Rectal smooth muscle tissue (tissue), 1 donor: ENCODE measurements around the gene KIF16B.

ENCODE experiments used
- H3K27ac ChIP-seq: one replicate; pipeline ENCODE4 v1.7.0; 2013; ENCODE audit warnings: low read depth, low read length, inconsistent platforms
- H3K27me3 ChIP-seq: one replicate; pipeline ENCODE4 v1.7.0; 2013; ENCODE audit warnings: low read length; ENCODE audit not compliant: control insufficient read depth, insufficient read depth
- H3K36me3 ChIP-seq: one replicate; pipeline ENCODE4 v1.7.0; 2013; ENCODE audit warnings: low read length; ENCODE audit not compliant: control insufficient read depth, insufficient read depth
- H3K4me1 ChIP-seq: one replicate; pipeline ENCODE4 v1.7.0; 2013; ENCODE audit warnings: low read length; ENCODE audit not compliant: control insufficient read depth, insufficient read depth
- H3K4me3 ChIP-seq: one replicate; pipeline ENCODE4 v1.7.0; 2013; ENCODE audit warnings: low read length
- H3K9ac ChIP-seq: one replicate; pipeline ENCODE4 v1.7.0; 2013; ENCODE audit warnings: low read length

Gene KIF16B

GRCh38 chr20:16476032-16476431 is 97.2 kb downstream of the KIF16B start:
- Histone ChIP-seq H3K4me1 (peaks cover 8% of the 10 kb centered on the region), H3K9ac (no peak overlapping the region), H3K27me3 (no peaks in the 10 kb centered on the region), H3K27ac (no peak overlapping the region), H3K36me3 (no peaks in the 10 kb centered on the region), H3K4me3 (no peak overlapping the region)

- Histone ChIP-seq H3K27me3 (no peaks in the 10 kb centered on the region), H3K36me3 (no peaks in the 10 kb centered on the region), H3K4me3 (no peak overlapping the region), H3K9ac (no peak overlapping the region), H3K4me1 (peaks cover 8% of the 10 kb centered on the region), H3K27ac (no peak overlapping the region)
Observed at GRCh38 chr20:16475225-16475624, 98.0 kb downstream of the KIF16B start.

DNA sequence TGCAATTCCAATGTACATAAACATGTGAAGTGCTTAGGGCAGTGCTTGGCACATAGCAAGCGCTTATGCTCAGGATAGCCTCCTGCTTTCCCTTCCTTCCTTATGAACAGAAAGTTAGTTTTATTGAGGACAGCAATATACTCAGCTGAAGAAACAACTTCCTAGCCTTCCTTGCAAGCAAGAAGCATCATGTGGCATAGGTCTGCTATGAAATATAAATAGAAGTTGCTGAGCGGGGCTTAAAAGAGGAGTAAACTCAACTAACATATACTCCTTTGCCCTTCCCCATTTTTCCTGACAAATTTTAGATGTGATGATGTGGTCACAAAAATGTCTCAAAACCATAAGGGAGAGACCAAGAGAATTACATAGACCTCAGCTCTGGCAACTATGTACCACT is 98.9 kb downstream of the KIF16B start:
- H3K27me3 ChIP-seq, result no peaks in the 10 kb centered on the region
- H3K27ac ChIP-seq, result no peak overlapping the region
- H3K36me3 ChIP-seq, result no peaks in the 10 kb centered on the region
- H3K4me3 ChIP-seq, result no peak overlapping the region
- H3K4me1 ChIP-seq, result peaks cover 8% of the 10 kb centered on the region
- no peak overlapping the region for H3K9ac ChIP-seq

GRCh38 chr20:16472045-16472872 is 101.0 kb downstream of the KIF16B start:
- Histone ChIP-seq H3K36me3 (no peaks in the 10 kb centered on the region), H3K4me1 (peaks cover 8% of the 10 kb centered on the region)

DNA sequence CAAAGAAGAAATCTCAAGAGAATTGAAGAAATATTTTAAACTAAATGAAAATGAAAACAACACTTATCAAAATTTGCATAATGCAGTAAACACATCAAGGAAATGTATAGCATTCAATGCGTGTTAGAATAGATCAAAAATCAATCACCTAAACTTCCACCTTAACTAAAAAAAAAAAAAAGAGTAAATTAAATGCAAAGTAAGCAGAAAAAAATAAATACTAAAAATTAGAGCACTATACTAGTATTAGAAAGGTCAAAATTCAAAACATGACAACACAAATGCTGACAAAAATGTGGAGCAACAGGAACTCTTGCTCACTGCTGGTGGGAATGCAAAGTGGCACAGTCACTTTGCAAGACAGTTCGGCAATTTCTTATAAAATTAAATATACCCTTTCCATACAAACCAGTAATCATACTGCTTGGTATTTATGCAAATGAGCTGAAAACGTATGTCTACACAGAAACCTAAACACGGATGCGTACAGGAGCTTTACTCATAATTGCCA is 103.8 kb downstream of the KIF16B start:
- Histone ChIP-seq H3K36me3 (no peaks in the 10 kb centered on the region), H3K4me3 (no peak overlapping the region), H3K4me1 (no peaks in the 10 kb centered on the region), H3K9ac (no peak overlapping the region), H3K27ac (no peak overlapping the region), H3K27me3 (no peaks in the 10 kb centered on the region)

More at GRCh38 chr20:16472045-16472872, 101.0 kb downstream of the KIF16B start:
- Histone ChIP-seq H3K4me3 (no peak overlapping the region), H3K27ac (no peak overlapping the region), H3K27me3 (no peaks in the 10 kb centered on the region), H3K9ac (no peak overlapping the region)

DNA sequence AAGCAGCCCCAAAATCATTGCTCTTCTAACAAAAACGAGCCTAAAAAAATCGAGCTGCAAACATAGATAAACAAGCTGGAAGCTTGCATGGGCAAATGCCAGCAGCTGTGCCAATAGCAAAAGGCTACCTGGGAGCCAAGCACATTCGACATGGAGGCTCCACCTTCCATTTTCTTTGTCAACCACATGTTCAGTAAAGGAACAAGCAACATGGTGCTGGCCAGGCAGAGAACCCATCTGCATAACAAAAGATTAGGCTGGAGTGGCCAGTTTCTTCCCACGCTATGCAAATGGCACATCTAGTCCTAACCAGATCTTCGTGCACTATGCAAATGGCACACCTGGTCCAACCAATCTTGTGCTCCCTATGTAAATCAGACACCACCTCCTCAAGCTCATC is 110.5 kb downstream of the KIF16B start:
- Histone ChIP-seq H3K27ac (no peak overlapping the region), H3K27me3 (no peaks in the 10 kb centered on the region), H3K9ac (no peak overlapping the region), H3K4me3 (no peak overlapping the region), H3K4me1 (peaks cover 4% of the 10 kb centered on the region), H3K36me3 (no peaks in the 10 kb centered on the region)

DNA sequence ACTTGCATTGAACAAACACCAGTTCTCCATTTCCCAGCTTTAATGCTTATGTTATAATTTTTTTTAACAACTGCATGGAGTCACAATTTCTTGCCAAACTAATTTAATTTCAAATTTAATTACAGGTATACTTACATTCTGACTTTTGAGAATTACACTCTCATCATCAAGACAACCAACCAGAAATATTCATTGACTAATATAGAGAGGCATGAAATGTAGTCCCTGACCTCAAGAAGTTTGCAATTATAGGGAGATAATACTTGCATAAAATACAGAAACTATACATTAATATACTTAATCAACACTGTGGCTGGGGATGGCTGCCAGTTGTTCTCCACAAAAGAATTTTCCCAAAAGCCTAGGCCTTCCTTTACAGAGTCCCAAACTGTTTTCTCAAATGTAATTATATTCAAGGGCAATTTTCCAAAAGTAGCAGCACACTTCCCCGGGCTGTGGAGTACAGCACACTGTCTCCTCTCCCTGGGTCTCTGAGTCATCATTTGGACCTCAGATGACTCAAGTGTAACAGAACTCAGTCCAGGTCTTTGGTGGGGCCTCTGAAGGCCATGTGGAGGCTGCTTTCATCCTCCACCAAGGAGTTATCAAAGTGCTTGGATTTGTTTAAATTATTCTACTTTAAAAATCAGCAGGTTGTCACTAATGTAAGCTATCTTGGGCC is 114.1 kb downstream of the KIF16B start:
- Histone ChIP-seq H3K4me3 (no peak overlapping the region), H3K27ac (peak overlapping the region; percentile 25), H3K36me3 (no peaks in the 10 kb centered on the region), H3K9ac (no peak overlapping the region), H3K27me3 (no peaks in the 10 kb centered on the region), H3K4me1 (peaks cover 4% of the 10 kb centered on the region)

DNA sequence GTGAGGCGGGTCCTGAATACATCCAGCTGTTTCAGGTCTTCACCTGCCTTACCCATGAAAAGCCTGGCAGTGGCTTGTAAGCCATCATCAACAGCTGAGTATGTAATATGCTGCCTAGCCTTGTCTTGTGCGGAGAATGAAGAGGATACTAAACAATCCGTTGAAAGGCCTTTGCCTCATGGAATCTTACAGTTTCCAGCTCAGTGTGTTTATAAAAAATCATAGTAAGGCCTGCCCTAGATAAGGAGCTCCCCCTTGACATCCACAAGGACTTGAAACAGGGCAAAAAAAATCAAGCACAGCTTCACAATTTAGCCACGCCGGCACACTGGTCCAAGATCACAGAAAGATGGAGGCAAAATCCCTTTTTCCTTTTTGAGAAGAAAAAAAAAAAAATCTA is 115.7 kb downstream of the KIF16B start:
- no peak overlapping the region for H3K27ac ChIP-seq
- H3K27me3 ChIP-seq, result no peaks in the 10 kb centered on the region
- H3K4me3 ChIP-seq, result no peak overlapping the region
- H3K36me3 ChIP-seq, result no peaks in the 10 kb centered on the region
- no peak overlapping the region for H3K9ac ChIP-seq
- H3K4me1 ChIP-seq, result peaks cover 4% of the 10 kb centered on the region

GRCh38 chr20:16455324-16455723 is 117.9 kb downstream of the KIF16B start:
- peaks cover 4% of the 10 kb centered on the region for H3K4me1 ChIP-seq
- H3K27ac ChIP-seq, result no peak overlapping the region
- no peak overlapping the region for H3K4me3 ChIP-seq
- no peaks in the 10 kb centered on the region for H3K36me3 ChIP-seq
- H3K27me3 ChIP-seq, result no peaks in the 10 kb centered on the region
- no peak overlapping the region for H3K9ac ChIP-seq

GRCh38 chr20:16451982-16452381 is 121.3 kb downstream of the KIF16B start:
- no peak overlapping the region for H3K4me3 ChIP-seq
- no peaks in the 10 kb centered on the region for H3K4me1 ChIP-seq
- no peak overlapping the region for H3K9ac ChIP-seq
- no peaks in the 10 kb centered on the region for H3K27me3 ChIP-seq
- H3K36me3 ChIP-seq, result no peaks in the 10 kb centered on the region
- H3K27ac ChIP-seq, result no peak overlapping the region

- Histone ChIP-seq H3K4me3 (no peak overlapping the region), H3K9ac (no peak overlapping the region), H3K27me3 (no peaks in the 10 kb centered on the region), H3K27ac (no peak overlapping the region), H3K4me1 (no peaks in the 10 kb centered on the region), H3K36me3 (no peaks in the 10 kb centered on the region)
Observed at GRCh38 chr20:16451001-16451400, 122.2 kb downstream of the KIF16B start.

GRCh38 chr20:16446991-16447390 is 126.3 kb downstream of the KIF16B start:
- H3K36me3 ChIP-seq, result no peaks in the 10 kb centered on the region
- H3K4me3 ChIP-seq, result no peak overlapping the region

More at GRCh38 chr20:16446991-16447390, 126.3 kb downstream of the KIF16B start:
- Histone ChIP-seq H3K27ac (no peak overlapping the region), H3K4me1 (no peaks in the 10 kb centered on the region), H3K9ac (no peak overlapping the region), H3K27me3 (no peaks in the 10 kb centered on the region)
